GM06990 (cell line): Measurements from ENCODE around the gene CCND3.

Source experiments
- DNase-seq: peaks from one replicate; pipeline ENCODE4 v3.0.0-alpha.2; 2011; ENCODE audit not compliant: insufficient read length; ENCODE audit errors: extremely low read depth
- H3K27me3 ChIP-seq: replicated peaks from 2 replicates; pipeline ENCODE4 v1.6.0; 2011; ENCODE audit warnings: low read length; ENCODE audit not compliant: control insufficient read depth, insufficient read depth
- H3K36me3 ChIP-seq: 2 replicates; pipeline ENCODE4 v1.5.1; 2011; ENCODE audit warnings: low read length; ENCODE audit not compliant: control insufficient read depth, insufficient read depth
- H3K4me3 ChIP-seq: replicated peaks from 2 replicates; pipeline ENCODE4 v1.5.1; 2011; ENCODE audit warnings: low read depth, mild to moderate bottlenecking, control low read depth, low read length
- CTCF ChIP-seq: IDR thresholded peaks from 2 replicates; pipeline ENCODE4 v1.5.1; 2011; ENCODE audit warnings: low read length, control low read depth, mild to moderate bottlenecking, inconsistent platforms; ENCODE audit not compliant: insufficient read depth, poor library complexity, severe bottlenecking

CCND3 gene

GRCh38 chr6:41966214-41966920, 24.8 kb upstream of the CCND3 start:
- no peak for TF ChIP-seq CTCF
- no peak for DNase-seq
- Histone ChIP-seq H3K27me3 (no peaks in the 10 kb centered on the region), H3K36me3 (no peaks in the 10 kb centered on the region), H3K4me3 (no peak overlapping the region)

DNA sequence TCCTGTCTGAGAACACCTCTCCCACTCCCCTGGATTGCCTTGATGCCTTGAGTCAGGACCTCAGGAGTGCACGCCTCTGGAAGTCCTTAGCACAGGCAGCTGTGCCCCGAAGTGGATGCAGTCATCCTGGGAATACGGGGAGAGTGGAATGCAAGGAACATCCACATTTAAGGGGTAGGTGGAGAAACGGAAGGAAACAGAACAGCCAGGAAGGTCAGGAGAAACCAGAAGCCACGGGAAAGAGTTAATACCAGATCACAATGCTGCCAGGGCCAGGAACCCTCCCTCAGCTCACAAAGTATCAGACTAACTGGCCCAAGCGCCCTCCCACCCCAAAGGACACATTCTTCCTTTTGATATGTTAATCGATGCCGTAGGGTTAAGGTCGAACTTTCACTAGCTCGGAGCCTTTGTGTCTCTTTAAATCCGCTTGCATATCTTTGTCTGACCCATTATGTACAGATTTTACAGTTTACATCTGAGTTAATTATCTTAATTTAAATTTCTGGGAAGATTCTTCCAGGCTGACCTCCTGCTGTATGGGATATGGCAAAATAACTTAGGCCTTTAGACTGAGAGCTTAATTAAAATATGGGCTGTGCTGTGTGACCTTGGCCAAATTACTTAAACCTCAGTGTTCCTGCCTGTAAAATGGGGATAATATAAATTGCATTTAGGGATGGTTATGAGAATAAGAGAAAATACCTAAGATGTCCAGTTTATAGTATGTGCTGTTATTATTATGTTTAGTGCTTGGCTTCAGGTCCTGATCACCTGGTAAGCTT, 24.0 kb upstream of the CCND3 start:
- no peak overlapping the region for H3K4me3 ChIP-seq
- DNase-seq: no peak
- H3K36me3 ChIP-seq: no peaks in the 10 kb centered on the region
- TF ChIP-seq CTCF: no peak
- no peaks in the 10 kb centered on the region for H3K27me3 ChIP-seq

DNA sequence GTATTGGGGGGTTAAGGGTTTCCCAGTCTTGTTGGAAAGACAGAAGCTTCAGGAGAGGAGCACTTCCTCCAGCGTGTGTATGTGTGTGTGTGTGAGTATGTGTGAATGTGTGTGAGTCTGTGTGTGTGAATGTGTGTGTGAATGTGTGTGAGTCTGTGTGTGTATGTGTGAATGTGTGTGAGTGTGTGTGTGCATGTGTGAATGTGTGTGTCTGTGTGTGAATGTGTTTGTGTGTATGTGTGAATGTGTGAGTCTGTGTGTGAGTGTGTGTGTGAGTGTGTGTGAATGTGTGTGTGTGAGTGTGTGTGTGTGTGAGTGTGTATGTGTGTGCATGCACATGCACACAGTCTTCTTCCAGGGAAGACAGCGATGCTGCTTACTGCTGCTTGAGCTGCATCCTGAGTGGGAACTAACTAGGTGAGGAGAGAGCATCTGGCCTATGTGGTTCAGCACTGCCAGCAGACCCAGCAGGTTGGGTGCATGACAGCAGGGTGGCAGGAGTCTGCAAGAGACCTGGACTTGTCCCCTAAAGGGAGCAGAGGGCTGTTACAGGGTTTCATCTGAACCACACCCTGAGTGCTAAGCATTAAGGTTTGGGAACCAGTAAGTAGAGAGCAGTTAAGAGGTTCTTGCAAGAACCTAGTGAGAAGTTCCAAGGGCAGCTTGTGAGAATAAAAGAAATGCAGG, 22.7 kb upstream of the CCND3 start:
- DNase-seq: no peak
- Histone ChIP-seq H3K4me3 (no peak overlapping the region), H3K27me3 (no peaks in the 10 kb centered on the region), H3K36me3 (no peaks in the 10 kb centered on the region)
- TF ChIP-seq CTCF: no peak

- DNase-seq: no peak
- H3K36me3 ChIP-seq: no peaks in the 10 kb centered on the region
- TF ChIP-seq CTCF: no peak
These were observed 21.8 kb upstream of the CCND3 start for GRCh38 chr6:41963371-41963770.

GRCh38 chr6:41960028-41960427, 18.4 kb upstream of the CCND3 start:
- TF ChIP-seq CTCF: no peak
- H3K36me3 ChIP-seq: no peaks in the 10 kb centered on the region

More at GRCh38 chr6:41963371-41963770, 21.8 kb upstream of the CCND3 start:
- Histone ChIP-seq H3K27me3 (no peaks in the 10 kb centered on the region), H3K4me3 (no peak overlapping the region)

More at GRCh38 chr6:41960028-41960427, 18.4 kb upstream of the CCND3 start:
- Histone ChIP-seq H3K27me3 (no peaks in the 10 kb centered on the region), H3K4me3 (no peak overlapping the region)
- no peak for DNase-seq
